HUES64 (cell line): ENCODE measurements around the gene ARSI.

Experiments
- H3K27ac ChIP-seq: 2 replicates; pipeline ENCODE4 v1.7.0; 2013; ENCODE audit warnings: low read depth, low read length, inconsistent platforms
- H3K27me3 ChIP-seq: 2 replicates; pipeline ENCODE4 v1.6.1; 2013; ENCODE audit warnings: mild to moderate bottlenecking, low read length; ENCODE audit not compliant: insufficient read depth
- H3K36me3 ChIP-seq: 2 replicates; pipeline ENCODE4 v1.6.1; 2013; ENCODE audit warnings: mild to moderate bottlenecking, low read length; ENCODE audit not compliant: insufficient read depth
- H3K4me1 ChIP-seq: 2 replicates; pipeline ENCODE4 v1.6.1; 2013; ENCODE audit warnings: mild to moderate bottlenecking, low read length, moderate library complexity; ENCODE audit not compliant: insufficient read depth
- H3K4me3 ChIP-seq: 2 replicates; pipeline ENCODE4 v1.5.1; 2013; ENCODE audit warnings: mild to moderate bottlenecking, low read length, moderate library complexity
- H3K9ac ChIP-seq: 2 replicates; pipeline ENCODE4 v1.6.1; 2013; ENCODE audit warnings: mild to moderate bottlenecking, low read depth, low read length
- H3K9me3 ChIP-seq: 2 replicates; pipeline ENCODE4 v1.6.1; 2013; ENCODE audit warnings: low read depth, low read length; ENCODE audit not compliant: insufficient read depth
- WGBS: fragments of 150-250, 120-280 bp; methylation state at CpG from one replicate; pipeline ENCODE4 v1.1.7; 2013; ENCODE audit warnings: missing lambda C conversion rate; 5-methylcytosine and 5-hydroxymethylcytosine counted together

ARSI gene

GRCh38 chr5:150289551-150290390, 12.9 kb downstream of the ARSI start, which contains the start of gene CAMK2A:
Gene CAMK2A, minus strand, starts transcription at chr5:150289773. Its CDS starts 148 bp downstream, at chr5:150289625.
- WGBS, result 76% methylated on average over 26 of the region's 26 CpGs
- H3K9me3 ChIP-seq, result no peaks in the 10 kb centered on the region
- 0 out of 2 replicates have a peak, but pooled peaks cover 3% of the 10 kb centered on the region for H3K4me1 ChIP-seq
- H3K27me3 ChIP-seq, result no peaks in the 10 kb centered on the region
- H3K36me3 ChIP-seq, result no peaks in the 10 kb centered on the region
- H3K27ac ChIP-seq, result no peak within 1 kb of the TSS
- H3K4me3 ChIP-seq, result no peak within 1 kb of the TSS
- no peak within 1 kb of the TSS for H3K9ac ChIP-seq

DNA sequence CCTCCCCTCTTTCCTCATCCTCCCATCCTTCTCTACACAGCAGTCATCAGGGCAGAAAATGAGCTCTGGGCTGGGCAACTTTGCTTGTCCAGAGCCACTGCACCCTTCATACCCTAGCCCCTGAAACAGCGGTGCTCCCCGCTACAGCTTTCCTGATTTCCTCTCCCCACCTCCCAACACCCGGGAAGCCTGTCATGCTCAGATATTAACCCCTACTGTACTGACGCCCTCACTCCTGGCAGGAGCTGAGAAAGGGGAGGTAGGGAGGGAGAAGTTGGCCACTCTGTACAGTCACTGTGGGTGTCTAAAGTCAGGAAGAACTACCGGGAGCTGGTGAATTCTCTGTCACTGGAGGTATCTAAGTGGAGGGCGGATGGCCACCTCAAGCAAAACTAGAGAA, 13.9 kb downstream of the ARSI start:
- Histone ChIP-seq H3K9me3 (no peaks in the 10 kb centered on the region), H3K36me3 (no peaks in the 10 kb centered on the region), H3K9ac (no peak overlapping the region), H3K27me3 (no peaks in the 10 kb centered on the region), H3K27ac (no peak overlapping the region), H3K4me3 (no peak overlapping the region), H3K4me1 (0 out of 2 replicates have a peak, but pooled peaks cover 3% of the 10 kb centered on the region)
- WGBS, result 63% methylated on average over 6 of the region's 6 CpGs

GRCh38 chr5:150288361-150288760, 14.3 kb downstream of the ARSI start:
- WGBS, result 88% methylated on average over 4 of the region's 4 CpGs
- no peaks in the 10 kb centered on the region for H3K36me3 ChIP-seq
- no peak overlapping the region for H3K4me3 ChIP-seq
- H3K4me1 ChIP-seq, result 0 out of 2 replicates have a peak, but pooled peaks cover 3% of the 10 kb centered on the region
- H3K27me3 ChIP-seq, result no peaks in the 10 kb centered on the region
- H3K9me3 ChIP-seq, result no peaks in the 10 kb centered on the region
- H3K27ac ChIP-seq, result no peak overlapping the region
- H3K9ac ChIP-seq, result no peak overlapping the region

- Histone ChIP-seq H3K4me3 (no peak overlapping the region), H3K36me3 (no peaks in the 10 kb centered on the region), H3K27ac (no peak overlapping the region), H3K4me1 (0 out of 2 replicates have a peak, but pooled peaks cover 3% of the 10 kb centered on the region), H3K9ac (no peak overlapping the region), H3K27me3 (no peaks in the 10 kb centered on the region), H3K9me3 (no peaks in the 10 kb centered on the region)
- WGBS, result 45% methylated on average over 5 of the region's 5 CpGs
Measured at GRCh38 chr5:150286820-150287219, 15.9 kb downstream of the ARSI start.

GRCh38 chr5:150285114-150285513, 17.6 kb downstream of the ARSI start:
- WGBS, result 94% methylated on average over 7 of the region's 7 CpGs
- H3K27me3 ChIP-seq, result no peaks in the 10 kb centered on the region

DNA sequence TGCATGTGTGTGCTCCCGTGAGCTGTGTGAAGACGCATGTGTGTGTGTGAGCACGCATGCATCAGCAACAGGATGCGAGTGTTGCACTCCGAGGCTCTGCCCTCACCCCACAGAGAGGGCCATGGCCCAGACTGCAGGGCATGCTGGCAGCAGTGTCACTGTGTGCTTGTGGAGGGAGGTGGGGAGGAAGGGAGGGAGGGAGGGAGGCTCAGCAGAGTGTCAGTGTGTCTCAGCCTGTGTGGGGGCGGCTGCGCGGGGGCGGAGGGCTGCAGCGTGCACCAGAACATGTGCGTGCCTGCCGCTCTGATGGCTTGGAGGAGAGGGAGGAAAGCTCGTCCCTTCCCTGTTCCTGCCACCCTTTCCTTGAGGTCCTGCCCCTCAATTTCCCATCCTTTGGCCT, 18.4 kb downstream of the ARSI start:
- H3K4me1 ChIP-seq, result 0 out of 2 replicates have a peak, but pooled peaks cover 3% of the 10 kb centered on the region
- H3K4me3 ChIP-seq, result no peak overlapping the region
- no peaks in the 10 kb centered on the region for H3K36me3 ChIP-seq
- no peak overlapping the region for H3K27ac ChIP-seq
- no peaks in the 10 kb centered on the region for H3K27me3 ChIP-seq
- no peak overlapping the region for H3K9ac ChIP-seq
- 92% methylated on average over 13 of the region's 13 CpGs for WGBS
- H3K9me3 ChIP-seq, result no peaks in the 10 kb centered on the region

More at GRCh38 chr5:150285114-150285513, 17.6 kb downstream of the ARSI start:
- Histone ChIP-seq H3K9ac (no peak overlapping the region), H3K27ac (no peak overlapping the region), H3K9me3 (no peaks in the 10 kb centered on the region), H3K4me1 (0 out of 2 replicates have a peak, but pooled peaks cover 3% of the 10 kb centered on the region), H3K4me3 (no peak overlapping the region), H3K36me3 (no peaks in the 10 kb centered on the region)

- Histone ChIP-seq H3K36me3 (no peaks in the 10 kb centered on the region), H3K27ac (no peak overlapping the region), H3K4me3 (no peak overlapping the region), H3K4me1 (0 out of 2 replicates have a peak, but pooled peaks cover 2% of the 10 kb centered on the region), H3K27me3 (no peaks in the 10 kb centered on the region), H3K9ac (no peak overlapping the region), H3K9me3 (no peaks in the 10 kb centered on the region)
- 83% methylated on average over 3 of the region's 3 CpGs for WGBS
Measured at GRCh38 chr5:150283904-150284303, 18.8 kb downstream of the ARSI start.

- Histone ChIP-seq H3K36me3 (no peaks in the 10 kb centered on the region), H3K4me1 (no peaks in the 10 kb centered on the region), H3K27me3 (no peaks in the 10 kb centered on the region), H3K4me3 (no peak overlapping the region), H3K9ac (no peak overlapping the region), H3K9me3 (no peaks in the 10 kb centered on the region), H3K27ac (no peak overlapping the region)
- 83% methylated on average over 8 of the region's 8 CpGs for WGBS
Measured at GRCh38 chr5:150281987-150282386, 20.7 kb downstream of the ARSI start.

DNA sequence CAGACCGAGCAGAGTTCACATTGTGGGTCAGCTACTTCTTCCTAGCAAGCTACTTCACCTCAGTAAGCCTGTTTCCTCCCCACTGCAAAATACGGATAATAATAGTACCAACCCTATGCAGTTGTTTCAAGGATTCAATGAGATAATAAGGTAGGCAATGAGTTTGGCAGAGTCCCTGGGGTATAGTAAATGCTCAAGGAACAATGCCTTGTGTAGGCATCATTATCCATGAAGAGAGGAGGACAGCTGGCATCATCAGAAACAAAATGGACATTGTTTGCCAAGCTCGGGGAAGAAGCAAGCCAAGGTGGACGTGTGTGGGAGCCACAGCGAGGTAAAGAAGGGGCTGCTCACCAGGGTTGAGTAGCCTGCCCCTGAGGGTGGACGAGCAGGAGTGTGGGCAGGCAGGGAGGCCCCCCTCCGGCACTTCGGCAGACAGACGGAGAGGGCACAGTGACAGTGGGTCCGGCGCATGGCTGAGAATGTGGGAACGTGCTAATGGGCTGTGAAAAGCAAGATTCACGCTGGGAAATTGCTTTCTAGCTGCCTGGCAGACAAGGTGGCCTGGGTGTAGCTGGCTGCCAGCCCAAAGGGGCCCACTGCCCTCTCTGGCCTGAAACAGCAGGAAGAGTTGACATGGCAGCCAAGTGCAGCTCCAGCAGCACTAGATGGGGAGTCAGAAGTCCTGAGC, 23.2 kb downstream of the ARSI start:
- no peaks in the 10 kb centered on the region for H3K36me3 ChIP-seq
- no peaks in the 10 kb centered on the region for H3K27me3 ChIP-seq
- H3K4me3 ChIP-seq, result no peak overlapping the region
- H3K9me3 ChIP-seq, result no peaks in the 10 kb centered on the region
- no peak overlapping the region for H3K27ac ChIP-seq
- WGBS, result 81% methylated on average over 13 of the region's 13 CpGs
- no peaks in the 10 kb centered on the region for H3K4me1 ChIP-seq
- no peak overlapping the region for H3K9ac ChIP-seq

DNA sequence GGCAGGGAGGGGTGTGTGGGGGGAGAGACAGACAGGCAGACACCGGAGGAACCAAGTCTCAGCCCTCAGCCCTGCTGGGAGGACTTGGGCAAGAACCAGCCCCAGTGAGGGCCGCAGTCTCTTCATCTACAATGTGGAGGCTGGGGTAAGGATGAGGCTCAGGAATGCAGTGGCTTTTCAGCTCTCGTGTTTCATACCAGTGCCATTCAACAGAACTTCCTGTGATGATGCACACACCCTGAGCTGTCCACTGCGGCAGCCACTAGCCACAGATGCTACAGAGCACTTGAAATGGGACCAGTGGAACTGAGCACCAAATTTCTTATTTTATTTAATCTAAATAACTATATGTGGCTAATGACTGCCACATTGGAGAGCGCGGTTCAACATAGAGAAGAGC, 23.8 kb downstream of the ARSI start:
- H3K27me3 ChIP-seq, result no peaks in the 10 kb centered on the region
- no peak overlapping the region for H3K4me3 ChIP-seq
- no peaks in the 10 kb centered on the region for H3K36me3 ChIP-seq
- no peak overlapping the region for H3K9ac ChIP-seq
- H3K9me3 ChIP-seq, result no peaks in the 10 kb centered on the region
- H3K4me1 ChIP-seq, result no peaks in the 10 kb centered on the region
- WGBS, result 80% methylated on average over 6 of the region's 6 CpGs
- H3K27ac ChIP-seq, result no peak overlapping the region

- H3K4me3 ChIP-seq, result no peak overlapping the region
- H3K27ac ChIP-seq, result no peak overlapping the region
- H3K9me3 ChIP-seq, result no peaks in the 10 kb centered on the region
- no peaks in the 10 kb centered on the region for H3K27me3 ChIP-seq
- H3K36me3 ChIP-seq, result no peaks in the 10 kb centered on the region
- no peaks in the 10 kb centered on the region for H3K4me1 ChIP-seq
- WGBS, result 78% methylated on average over 6 of the region's 7 CpGs
- no peak overlapping the region for H3K9ac ChIP-seq
Measured at GRCh38 chr5:150278046-150278730, 24.5 kb downstream of the ARSI start.
